GM12892 (cell line): ENCODE results near the gene CCL22.

ENCODE experiments used
- DNase-seq: peaks from one replicate; pipeline ENCODE4 v3.0.0; 2011; ENCODE audit not compliant: insufficient read length
- FAIRE-seq: peaks from 2 replicates; lab custom pipeline; 2011; peaks lifted over from hg19 to GRCh38; lab: Jason Lieb, UNC
- POLR2A ChIP-seq: IDR thresholded peaks from 2 replicates; pipeline ENCODE4 v1.6.1; 2011; ENCODE audit warnings: low read depth, low read length, control low read depth
- POLR2AphosphoS5 ChIP-seq: IDR thresholded peaks from 2 replicates; pipeline ENCODE4 v1.6.1; 2011; ENCODE audit warnings: low read depth, low read length, control low read depth
- TAF1 ChIP-seq: IDR thresholded peaks from 2 replicates; pipeline ENCODE4 v1.6.1; 2011; ENCODE audit warnings: low read depth, mild to moderate bottlenecking, control low read depth, low read length, borderline replicate concordance

Gene CCL22

GRCh38 chr16:57380671-57381462 is 22.3 kb downstream of the CCL22 start:
- FAIRE-seq (peak; percentile 70), DNase-seq (no peak)
- TF ChIP-seq TAF1 (no peak), POLR2A (no peak), POLR2AphosphoS5 (no peak)

DNA sequence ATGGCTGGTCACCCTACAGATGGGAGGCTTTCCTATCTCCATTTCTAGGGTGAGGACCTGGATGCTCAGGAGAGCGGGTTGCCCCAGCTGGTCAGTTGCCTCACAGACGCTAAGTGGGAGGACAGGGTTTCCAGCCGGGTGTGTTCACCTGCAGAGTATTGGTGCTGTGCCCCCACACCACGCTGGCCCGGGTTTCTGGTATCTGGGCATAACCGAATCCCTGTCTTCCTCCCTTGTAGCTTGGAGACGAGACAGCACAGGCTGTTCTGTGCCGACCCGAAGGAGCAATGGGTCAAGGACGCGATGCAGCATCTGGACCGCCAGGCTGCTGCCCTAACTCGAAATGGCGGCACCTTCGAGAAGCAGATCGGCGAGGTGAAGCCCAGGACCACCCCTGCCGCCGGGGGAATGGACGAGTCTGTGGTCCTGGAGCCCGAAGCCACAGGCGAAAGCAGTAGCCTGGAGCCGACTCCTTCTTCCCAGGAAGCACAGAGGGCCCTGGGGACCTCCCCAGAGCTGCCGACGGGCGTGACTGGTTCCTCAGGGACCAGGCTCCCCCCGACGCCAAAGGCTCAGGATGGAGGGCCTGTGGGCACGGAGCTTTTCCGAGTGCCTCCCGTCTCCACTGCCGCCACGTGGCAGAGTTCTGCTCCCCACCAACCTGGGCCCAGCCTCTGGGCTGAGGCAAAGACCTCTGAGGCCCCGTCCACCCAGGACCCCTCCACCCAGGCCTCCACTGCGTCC is 23.4 kb downstream of the CCL22 start:
- FAIRE-seq (no peak), DNase-seq (no peak)
- TF ChIP-seq TAF1 (no peak), POLR2AphosphoS5 (no peak), POLR2A (no peak)

DNA sequence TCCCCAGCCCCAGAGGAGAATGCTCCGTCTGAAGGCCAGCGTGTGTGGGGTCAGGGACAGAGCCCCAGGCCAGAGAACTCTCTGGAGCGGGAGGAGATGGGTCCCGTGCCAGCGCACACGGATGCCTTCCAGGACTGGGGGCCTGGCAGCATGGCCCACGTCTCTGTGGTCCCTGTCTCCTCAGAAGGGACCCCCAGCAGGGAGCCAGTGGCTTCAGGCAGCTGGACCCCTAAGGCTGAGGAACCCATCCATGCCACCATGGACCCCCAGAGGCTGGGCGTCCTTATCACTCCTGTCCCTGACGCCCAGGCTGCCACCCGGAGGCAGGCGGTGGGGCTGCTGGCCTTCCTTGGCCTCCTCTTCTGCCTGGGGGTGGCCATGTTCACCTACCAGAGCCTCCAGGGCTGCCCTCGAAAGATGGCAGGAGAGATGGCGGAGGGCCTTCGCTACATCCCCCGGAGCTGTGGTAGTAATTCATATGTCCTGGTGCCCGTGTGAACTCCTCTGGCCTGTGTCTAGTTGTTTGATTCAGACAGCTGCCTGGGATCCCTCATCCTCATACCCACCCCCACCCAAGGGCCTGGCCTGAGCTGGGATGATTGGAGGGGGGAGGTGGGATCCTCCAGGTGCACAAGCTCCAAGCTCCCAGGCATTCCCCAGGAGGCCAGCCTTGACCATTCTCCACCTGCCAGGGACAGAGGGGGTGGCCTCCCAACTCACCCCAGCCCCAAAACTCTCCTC is 24.1 kb downstream of the CCL22 start:
- DNase-seq (no peak), FAIRE-seq (no peak)
- no peak for TF ChIP-seq POLR2A

GRCh38 chr16:57383276-57384247 is 25.0 kb downstream of the CCL22 start:
- DNase-seq (no peak), FAIRE-seq (no peak)
- no peak for TF ChIP-seq TAF1

GRCh38 chr16:57384248-57385070 is 25.9 kb downstream of the CCL22 start:
- FAIRE-seq (no peak), DNase-seq (no peak)
- TF ChIP-seq TAF1 (no peak), POLR2AphosphoS5 (no peak), POLR2A (no peak)

- DNase-seq (no peak), FAIRE-seq (no peak)
- no peak for TF ChIP-seq POLR2AphosphoS5
- no peak for TF ChIP-seq POLR2A
- TF ChIP-seq TAF1, result no peak
Measured at GRCh38 chr16:57385083-57385482, 26.5 kb downstream of the CCL22 start.

DNA sequence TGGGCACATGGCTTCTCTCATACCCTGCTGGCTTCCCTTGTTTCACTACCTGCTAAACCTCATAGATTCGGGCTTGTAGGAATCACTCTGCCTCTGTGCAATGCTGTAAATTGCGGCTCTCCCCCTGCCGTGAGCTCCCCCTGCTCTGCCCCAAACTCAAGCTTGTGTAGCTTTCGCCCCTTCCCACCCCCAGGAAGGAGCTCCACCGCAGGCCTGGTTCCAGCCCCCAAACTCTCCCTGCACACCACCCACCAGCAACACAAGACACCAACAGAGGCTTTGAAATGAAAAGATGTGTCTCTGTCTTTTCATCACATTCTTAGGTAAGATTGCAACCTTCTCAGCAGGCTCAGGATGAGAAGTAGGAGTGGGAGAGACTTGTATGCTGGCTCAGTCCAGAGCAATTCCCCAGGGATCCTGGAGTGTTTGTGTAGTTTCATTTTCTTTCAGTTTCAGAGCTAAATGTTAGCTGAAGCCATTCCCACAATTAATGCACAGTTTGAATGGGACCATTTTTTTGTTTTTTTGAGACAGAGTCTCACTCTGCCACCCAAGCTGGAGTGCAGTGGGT is 27.9 kb downstream of the CCL22 start:
- FAIRE-seq, result no peak

GRCh38 chr16:57387598-57388354 is 29.2 kb downstream of the CCL22 start:
- DNase-seq, result no peak
- TF ChIP-seq POLR2A, result peak; percentile 68
- TF ChIP-seq POLR2AphosphoS5, result peak; percentile 68; the same call in 1 of the 2 replicates
- no peak for TF ChIP-seq TAF1
- FAIRE-seq, result peak; percentile 65

More for the DNA sequence above, 27.9 kb downstream of the CCL22 start:
- DNase-seq, result no peak
- TF ChIP-seq POLR2AphosphoS5 (no peak), POLR2A (no peak), TAF1 (no peak)

DNA sequence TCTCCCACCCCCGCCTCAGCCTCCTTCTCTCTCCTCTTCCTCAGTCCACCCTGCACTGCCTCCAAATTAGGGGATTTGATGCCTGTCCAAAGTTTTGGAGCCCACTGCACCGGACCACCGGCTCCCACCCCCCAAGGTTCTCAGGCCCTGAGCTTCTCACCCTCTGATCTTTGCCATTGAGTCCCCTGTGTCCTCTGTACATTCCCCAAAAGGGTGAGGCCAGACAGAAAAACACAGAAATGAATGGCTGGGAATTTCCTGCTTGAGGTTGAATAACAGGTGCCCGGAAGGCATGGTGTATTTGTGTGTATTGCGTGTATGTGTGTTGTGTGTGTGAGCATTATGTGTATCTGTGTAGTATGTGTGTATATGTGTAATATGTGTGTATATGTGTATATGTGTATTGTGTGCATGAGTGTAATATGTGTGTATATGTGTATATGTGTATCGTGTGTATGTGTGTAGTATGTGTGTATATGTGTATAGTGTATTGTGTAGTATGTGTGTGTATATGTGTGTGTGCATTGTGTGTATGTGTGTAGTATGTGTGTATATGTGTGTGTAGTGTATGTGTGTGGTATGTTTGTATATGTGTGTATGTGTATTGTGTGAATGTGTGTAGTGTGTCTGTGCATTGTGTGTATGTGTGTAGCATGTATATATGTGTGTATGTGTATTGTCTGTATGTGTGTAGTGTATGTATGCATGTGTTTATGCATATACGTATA is 29.9 kb downstream of the CCL22 start:
- peak; percentile 89 for FAIRE-seq
- no peak for DNase-seq
- TF ChIP-seq POLR2A (peak; percentile 57), POLR2AphosphoS5 (peak; percentile 64; the same call in 1 of the 2 replicates), TAF1 (no peak)
